G401.6 (cell line): ENCODE data around the gene PPP1R3C.

Source experiments
- FAIRE-seq: peaks from 2 replicates; lab custom pipeline; 2012; peaks lifted over from hg19 to GRCh38; lab: Jason Lieb, UNC

The PPP1R3C gene

DNA sequence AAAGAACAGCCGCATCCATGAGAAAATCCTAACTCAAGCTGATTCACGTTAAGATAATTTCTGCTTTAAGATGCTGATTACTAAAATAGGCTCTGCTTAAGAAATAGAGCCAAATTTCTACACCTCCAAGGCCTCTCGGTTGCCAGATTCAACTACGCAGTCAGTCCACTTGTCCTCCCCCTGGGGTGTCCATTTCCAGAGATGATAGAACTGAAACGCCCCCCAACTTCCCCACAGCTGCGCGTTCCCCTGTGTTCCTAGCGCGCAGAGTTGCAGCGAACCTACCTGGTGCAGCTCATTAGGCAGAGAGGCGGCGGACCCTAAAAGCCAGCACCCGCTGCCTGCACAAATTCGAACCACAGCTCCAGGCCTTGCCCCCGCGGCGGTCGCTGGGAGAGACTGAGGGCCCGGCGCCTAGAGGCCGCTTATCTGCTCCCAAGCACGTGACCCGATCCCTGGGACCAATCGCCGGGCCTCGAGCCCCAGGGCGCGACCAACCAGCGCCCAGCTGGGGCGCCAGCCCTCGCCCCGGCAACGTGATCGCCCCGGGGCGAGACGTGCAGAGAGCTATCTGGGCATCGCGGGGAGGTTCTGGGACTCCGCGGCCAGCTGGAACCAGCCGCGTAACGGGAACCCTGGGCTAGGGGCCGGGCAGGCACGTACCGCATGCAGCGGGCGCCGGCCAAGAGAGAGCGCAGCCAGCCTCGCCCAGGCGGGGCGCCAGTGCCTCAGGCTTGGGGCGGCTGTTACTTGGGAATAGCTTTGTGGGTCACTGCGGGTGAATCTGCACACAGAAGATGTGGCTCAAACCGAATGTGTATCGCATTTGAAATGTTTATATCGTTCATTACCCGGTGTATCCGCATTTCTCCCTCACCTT is at the start of gene PPP1R3C:
TSS of gene PPP1R3C (minus strand) at position 401 of the 880 bp plus-strand sequence. CDS start at position 299, 102 bp downstream.
- no peak for FAIRE-seq

DNA sequence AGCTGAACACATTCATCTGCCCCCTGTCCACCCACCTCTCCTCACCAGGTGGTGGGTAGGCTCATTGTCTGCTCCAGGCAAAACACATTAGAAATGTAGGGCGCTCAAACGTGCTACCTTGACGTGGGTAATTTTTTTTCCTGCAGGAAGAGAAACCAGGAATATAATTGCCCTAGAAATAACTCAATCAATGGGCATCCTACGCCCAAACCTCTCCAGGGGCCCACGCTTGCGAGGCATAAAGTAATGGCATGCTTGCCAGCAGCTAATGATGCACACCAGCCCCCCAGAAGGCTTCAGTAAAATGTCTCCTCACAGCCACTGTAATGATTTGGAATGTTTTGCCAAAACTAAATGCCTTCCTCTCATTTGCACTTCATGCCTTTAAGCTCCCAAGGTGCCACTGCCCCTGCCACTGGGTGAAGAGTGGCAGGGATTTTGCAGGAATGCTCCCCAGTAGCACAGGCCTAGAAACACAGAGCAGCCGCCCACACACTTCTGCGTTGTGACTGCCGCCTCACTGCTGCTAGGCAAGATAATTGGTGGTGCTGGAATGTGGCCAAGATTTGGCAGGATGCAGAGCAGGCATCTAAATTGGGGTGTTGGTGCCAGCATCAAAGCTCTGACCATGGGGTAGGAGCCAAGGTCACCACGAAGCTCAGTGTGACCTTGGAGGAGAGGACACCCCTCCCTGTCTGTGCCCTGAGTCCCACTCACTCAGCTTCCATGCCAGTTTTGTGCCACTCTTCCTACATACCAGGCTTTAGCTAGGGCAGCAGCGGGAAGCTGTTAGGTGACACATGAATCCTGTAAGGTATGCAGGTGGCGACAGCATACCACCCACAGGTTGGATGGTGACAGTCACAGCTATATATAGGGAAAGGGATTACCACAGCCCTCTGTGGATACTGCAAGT is 48.7 kb upstream of the PPP1R3C start:
- FAIRE-seq = no peak

DNA sequence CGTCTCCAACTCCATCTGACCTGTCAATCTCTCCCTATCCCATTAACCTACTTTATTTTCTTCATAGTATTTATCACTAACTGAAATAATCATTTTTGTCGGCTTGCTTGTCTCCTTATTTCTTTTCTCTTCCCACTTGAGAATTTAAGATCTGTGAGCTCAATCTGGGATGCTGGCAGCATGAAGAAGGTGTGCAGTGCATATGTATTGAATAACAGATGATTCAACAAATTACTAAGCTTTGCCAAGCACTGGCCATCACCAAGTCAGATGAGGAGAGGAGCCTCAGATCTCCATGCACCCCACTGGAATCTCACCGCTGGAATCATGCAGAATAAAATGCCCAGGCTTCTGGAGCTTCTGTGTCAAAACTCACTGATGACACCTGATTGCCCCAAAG is 47.6 kb upstream of the PPP1R3C start:
- no peak for FAIRE-seq

DNA sequence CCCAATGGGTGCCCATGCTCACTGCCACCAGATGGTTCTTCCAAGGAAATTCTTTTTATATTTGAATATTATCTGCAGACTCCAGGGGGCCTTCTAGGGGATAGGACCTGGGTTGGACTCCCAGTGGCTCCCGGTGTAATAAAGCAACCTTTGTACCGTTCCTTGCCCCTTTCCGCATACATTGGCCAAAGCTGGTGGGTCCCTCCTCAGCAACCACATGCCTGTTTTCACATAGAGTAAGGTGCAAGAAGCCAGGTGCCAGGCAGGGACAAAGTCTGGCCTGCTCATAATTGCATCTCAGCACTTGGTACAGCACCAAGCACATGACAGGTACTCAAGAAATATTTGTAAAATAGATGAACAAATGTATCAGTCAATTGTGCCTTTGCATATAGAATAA is 46.4 kb upstream of the PPP1R3C start:
- FAIRE-seq = no peak

DNA sequence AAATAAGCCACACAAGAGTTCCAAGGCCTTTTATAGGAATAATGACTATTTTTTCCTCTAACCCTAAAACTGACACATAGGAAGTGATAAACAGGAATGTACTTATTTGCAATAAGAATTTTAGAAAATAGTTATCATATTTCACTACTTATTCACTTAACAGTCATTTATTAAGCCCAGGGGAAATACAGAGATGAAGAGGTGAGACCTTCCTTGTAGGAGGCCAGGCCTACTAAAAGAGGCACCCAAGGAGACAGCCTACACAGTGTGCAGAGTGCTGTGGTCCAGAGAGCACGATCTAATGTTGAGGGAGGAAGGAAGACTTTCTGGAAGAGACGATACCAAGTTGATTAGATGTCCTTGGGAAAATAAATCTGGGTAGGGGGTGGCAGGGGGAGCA is 45.0 kb upstream of the PPP1R3C start:
- no peak for FAIRE-seq

DNA sequence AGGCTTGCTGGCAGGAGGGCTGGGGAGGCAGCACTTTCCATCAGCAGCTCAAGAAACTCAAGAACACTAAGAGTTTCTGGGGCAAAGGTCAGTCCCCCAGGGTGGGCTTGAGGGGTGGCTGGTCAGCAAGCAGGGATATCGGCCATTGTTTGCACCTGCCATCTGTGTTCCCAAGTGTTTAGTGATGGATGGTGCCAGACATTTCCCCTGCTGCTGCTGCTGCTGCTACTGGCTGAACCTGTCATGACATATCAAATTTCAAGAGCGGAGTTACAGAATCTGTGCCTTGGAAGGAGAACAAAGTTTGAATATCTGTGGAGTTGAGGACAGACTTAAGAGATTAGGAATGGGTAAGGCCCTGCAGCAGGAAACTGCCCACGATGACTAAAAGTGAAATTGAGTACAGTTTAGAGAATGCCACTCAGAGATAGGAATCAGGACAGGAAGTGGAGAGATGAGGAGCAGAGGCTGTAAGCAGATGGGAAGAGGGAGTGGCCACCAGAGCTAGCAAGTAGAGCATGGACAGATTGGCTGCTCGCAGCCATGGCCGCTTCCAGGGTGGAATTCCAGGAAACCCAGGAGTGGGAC is 39.2 kb upstream of the PPP1R3C start:
- FAIRE-seq = no peak

DNA sequence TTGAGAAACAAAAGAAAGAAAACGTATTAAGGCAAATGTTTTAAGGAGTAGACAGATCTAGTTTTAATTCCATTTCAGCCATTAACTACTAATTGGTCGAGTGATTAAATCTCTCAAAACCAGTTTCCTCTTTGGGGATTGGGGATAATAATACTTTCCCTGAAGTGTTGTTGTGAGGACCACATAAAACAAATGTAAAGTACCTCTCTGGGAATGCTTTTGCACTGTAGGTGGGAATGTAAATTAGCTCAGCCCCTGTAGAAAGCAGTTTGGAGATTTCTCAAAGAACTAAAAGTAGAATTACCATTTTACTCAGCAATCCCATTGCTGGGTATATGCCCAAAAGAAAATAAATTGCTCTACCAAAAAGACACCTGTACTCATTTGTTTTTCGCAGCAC is 36.0 kb upstream of the PPP1R3C start:
- FAIRE-seq = no peak

DNA sequence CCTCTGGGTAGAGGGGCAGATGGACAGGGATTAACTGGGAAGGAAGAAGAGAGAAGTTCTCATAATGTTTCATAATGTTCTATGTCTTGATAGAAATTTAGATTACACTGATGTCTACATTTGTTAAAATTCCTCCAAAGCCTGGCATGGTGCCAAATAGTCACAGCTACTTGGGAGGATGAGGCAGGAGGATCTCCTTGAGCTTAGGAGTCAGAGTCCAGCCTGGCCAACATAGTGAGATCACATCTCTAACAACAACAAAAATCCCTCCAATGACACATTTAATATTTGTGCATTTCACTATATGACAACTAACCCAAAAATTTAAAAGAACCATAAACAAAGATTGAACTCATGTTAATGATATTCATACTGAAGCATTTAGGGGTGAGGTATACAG is 33.0 kb upstream of the PPP1R3C start:
- FAIRE-seq = no peak

DNA sequence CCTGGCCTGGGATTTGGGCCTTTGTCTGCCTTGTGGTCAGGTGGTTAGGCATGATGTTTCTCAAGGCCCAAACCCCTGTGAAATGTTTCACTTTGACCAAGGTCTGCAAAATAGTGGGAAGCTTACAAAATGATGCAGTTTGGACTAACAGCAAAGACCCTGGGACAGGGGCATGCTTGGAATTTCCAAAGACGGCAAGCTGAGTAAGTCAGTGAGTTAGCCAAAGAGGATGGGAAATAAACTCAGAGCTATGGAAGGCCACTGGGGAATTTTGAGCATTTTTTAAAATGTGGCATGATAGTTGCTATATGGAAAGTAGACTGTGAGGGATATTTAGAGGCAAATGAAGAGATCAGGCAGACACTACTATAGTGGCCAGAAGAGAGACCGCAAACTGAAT is 31.6 kb upstream of the PPP1R3C start:
- FAIRE-seq = no peak

DNA sequence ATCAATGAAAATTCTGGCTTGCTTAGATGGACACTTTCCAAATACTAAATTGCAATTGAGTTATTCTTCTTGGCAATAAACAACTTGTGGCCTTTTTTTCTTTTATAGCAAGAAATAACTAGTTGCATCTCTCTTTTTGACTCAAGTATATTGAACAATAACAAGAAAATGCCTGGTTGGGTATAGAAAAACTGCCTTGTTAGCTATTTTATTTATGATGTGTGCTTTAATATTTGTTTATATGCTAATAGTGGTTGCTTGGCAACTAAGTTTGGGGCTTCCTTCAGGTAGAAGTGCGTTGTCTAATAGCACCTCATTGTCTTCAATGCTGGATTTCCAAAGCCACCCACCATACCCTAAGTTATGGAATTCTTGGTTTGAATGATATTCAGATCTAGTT is 30.1 kb upstream of the PPP1R3C start:
- FAIRE-seq = no peak

DNA sequence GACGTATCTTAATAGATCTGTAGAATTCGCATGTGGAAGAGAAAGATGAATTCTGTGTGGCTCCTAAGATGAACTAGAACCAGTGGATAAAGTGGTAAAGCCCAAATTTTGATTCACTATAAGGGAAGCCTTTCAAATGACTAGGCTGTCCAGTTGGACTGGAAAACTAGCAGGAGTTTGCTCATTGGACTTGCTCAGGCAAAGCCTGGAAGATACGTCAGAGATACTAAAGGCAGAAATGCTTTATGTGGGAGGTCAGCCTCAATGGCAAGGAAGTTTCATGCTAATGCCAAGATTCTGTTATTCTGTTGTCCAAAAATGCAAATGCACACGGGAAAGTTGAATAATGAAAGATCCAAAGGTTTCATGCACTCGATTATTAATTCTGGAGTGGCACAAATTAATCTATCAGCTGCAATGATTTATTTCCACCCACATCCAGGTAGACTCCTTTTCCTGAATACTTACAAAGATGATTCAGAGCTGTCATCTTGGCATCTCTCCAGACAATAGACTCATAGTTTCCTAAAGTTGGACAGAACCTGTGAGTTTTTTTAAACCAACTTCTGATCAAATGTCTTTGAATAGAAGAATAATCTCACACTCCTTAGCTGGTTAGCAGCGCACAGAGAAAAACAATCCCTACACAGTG is 20.5 kb upstream of the PPP1R3C start:
- FAIRE-seq = no peak

DNA sequence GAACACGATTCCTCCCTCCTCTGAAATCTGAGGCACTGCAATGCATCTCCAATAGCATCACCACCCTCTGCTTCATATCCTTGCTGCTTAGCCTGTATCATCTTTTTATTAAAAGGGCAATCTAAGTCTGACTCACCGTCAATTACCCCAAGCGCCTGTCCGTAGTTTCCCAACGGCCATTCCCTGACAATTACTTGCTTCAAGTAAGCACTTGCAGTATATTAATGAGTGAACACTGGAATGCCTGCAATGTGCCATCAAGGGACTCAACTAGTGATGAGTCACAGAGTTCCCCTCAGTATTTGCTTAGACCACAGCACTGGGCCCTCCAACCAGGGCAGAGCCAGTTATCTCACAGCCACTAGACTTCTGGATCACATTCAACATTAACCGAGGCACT is 19.5 kb upstream of the PPP1R3C start:
- FAIRE-seq = no peak

DNA sequence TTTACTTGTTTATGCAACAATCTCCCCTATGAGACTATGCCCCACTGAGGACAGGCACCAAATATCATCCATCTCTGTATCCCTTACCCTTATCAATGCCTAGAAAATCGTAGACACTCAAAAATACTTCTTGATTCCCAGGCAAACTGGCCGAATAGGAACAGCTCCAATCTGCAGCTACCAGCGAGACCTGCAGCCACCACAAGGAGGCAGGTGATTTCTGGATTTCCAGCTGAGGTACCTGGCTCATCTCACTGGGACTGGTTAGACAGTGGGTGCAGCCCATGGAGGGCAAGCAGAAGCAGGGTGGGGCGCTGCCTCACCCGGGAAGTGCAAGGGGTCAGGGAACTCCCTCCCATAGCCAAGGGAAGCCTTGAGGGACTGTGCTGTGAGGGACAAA is 10.8 kb upstream of the PPP1R3C start:
- no peak for FAIRE-seq

DNA sequence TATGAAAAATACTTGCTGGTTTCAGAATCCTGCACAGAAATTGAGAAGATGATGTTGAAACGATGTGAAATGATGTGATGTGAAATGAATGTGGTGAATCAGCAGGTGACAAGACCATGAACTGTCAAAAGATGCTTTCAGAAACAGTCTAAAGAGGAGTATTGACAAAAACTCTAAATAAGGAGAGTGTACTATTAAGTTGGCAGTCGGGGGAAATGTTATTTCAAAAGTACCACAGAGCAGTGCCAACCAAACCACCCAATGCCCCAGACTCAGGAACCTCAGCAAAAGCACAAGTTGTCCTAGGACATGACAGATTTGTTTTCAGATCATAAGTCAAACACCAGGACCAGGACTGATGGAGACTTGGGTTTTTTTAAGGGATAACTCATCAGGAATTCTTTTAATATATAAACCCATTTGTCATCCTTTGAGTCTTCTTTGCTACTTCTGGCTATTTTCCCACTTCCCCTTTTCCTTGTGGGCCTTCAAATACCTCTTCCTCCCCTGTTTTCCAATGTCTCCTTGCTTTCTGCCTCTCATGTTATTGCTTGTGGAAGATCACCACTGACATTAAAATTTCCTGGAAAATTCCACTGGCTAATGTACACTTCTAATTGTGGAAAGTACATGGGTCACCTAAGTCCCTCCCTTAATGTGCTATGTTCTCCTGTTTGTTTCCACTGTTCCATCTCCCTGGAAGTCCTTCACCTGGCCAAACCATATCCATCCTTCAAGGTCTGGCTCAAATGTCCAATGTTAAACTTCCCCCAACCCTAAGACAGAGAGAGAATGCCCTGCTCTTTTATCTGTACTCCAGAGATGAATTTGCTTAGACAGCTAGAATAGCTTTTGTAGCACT is 10.2 kb upstream of the PPP1R3C start:
- no peak for FAIRE-seq

DNA sequence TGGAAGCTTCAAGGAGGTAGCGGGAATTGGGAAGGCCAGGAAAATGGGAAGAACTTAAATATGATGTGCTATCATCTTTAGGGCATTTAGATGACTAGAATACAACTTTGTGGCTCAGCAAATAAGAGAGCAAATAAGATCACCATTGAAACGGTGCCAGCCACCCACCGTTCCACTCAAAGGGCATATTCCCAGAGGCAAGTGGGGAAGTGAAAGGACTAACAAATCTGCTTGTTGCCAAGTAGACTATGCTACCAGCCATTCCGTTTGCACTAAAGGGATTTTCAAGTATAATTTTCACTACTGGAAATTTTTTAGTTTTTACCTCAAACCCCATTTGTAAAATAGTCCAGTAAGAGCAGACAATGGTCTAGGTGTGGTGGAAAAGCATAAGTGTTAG is 4.0 kb upstream of the PPP1R3C start:
- FAIRE-seq = no peak

DNA sequence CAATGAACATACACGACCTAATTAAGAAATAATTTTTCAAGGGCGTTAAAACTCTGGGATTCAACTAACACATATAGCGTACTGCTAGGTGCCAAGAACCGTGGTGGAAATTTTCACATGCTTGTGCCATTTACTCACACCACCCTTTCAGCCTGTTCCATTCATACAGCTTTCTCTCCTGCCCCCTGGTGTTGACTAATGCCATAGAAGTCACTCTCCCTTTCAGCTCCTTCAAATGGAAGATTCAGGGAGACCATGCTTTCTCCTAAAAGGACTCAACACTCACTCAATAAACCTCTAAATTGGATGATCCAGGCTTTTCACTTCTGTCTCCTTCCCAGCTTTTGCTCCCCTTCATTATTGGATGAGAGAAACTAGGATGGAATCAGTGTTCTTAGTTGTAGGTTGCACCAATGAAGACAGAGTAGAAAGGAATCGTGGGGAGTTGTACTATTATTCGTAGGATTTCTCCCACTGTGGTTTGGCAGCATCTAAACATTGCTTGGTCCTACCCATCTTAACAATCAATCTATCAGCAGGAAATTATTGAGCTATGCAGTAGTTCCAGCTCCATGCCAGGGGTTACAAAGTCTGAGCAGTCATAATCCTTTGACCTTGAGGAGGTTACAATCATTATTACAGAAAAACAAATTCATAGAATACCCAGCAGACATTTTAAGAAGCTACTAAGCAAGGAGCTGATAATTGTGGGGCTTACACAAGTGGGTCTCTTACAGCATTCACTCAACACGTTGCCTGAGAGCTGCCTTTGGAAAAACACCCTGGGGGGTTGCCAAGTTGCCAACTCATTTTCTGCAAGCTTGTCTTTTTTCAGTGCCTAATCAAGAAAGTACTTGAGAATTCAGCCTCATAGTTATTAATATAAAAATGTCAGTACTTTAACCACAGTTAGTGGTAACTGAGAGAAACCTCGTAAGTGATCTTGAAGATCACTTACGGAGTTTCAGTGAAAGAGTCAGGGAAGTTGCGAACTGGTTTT is 2.8 kb upstream of the PPP1R3C start:
- FAIRE-seq = peak; percentile 78

DNA sequence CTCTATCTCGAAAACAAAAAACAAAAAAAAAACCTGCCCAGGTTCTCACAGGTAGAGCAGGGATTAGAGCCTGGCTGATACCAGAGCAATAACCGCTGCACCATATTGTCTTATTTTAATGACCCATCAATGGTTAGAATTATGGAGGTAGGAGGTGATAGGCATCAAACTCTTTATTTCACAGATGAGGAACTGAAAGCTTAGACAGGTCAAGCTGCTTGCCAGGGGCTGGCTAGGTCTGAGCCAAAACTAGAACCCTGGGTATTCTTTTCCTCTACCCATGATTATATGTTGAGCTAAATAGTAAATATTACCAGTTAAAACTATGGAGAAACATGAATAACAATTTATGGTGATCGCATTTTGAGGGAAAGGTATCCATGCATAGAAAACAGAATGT is 2.0 kb upstream of the PPP1R3C start:
- FAIRE-seq = no peak

DNA sequence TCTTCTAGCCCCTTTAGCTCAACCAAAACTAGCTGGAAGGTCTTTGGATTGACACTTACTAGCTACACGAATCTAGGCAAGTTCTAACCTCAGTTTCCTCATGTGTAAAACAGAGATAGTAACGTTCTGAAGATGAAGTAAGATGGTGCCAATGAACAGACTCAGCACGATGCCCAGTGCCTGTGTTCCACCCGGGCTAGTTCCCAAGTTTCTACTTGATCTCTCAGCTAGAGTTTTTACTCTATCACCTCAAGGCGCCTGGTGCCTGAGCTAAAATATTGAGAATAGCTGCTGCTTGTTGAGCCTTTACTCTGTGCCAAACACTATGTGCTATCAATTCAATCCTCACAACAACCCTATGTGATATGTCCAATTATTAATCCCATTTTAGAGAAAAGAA is 1.4 kb upstream of the PPP1R3C start:
- FAIRE-seq = no peak

DNA sequence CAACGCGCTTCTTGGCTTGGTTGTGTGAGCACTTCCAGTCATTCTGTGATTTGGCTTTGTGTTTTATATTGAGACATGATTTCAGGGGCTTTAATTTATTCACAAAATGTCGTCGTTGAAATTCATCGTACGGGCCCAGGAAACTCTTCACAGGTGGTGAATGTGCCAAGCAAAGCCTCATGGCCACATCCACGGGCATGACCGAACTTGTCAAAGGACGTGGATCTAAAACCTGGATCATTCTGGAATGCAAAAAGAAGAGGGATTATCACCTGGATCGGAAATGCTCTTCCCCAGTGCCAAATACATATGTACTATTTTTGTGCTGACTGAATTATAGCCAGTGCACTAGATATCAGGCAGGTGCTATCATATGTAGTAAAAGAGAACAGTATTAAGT is 2.2 kb downstream of the PPP1R3C start:
- FAIRE-seq = no peak
